IPS-18c (cell line): ENCODE measurements around the gene FOXK1.

Experiments
- H3K4me3 ChIP-seq: 2 replicates; pipeline ENCODE4 v1.7.0; 2013; ENCODE audit warnings: low read depth, mild to moderate bottlenecking, low read length, moderate library complexity; ENCODE audit not compliant: insufficient read depth
- H3K9me3 ChIP-seq: one replicate; pipeline ENCODE4 v1.6.1; 2013; ENCODE audit warnings: mild to moderate bottlenecking, low read length, moderate library complexity; ENCODE audit not compliant: control insufficient read depth, insufficient read depth

The FOXK1 gene

DNA sequence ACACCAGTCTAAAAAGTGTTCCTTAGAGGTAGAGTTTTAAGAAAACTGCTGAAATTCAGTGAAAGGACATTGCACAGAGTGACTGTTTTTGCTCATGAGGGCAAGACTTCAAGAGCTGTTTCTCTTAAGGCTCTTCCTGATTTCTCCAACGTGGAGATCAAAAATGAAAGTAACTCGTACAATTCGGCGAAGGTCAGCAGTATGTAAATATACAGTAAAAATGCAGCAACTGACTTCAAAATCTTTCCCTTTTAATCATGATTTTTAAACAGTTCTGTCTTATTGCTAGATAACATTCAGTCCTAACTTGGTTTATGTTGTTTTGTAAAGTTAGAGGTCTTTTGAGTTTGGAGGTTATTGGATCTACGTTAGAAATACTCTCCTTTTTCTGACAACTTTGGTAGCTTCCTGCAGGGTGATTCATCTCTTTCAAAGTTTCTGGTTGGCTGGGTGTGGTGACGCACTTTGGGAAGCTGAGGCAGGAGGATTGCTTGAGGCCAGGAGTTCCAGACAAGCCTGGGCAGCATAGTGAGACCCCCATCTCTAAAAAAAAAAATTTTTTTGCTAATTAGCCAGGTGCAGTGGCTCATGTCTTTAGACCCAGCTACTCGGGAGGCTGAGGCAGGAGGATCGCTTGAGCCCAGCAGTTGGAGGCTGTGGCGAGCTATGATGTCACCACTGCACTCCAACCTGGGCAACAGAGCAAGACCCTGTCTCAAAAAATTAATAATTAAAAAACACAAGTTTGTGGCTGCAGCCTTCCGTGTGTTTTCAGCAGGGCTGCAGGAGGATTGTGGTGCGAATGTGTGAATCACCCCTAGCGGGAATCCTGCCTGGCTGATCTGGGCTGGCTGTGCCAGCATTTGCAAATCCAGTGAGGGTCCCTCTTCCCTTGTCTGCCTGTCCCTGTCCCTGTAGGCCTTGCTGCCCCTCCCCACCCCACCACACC lies 64.2 kb downstream of the FOXK1 start:
- Histone ChIP-seq H3K9me3 (peaks cover 2% of the 10 kb centered on the region), H3K4me3 (no peak overlapping the region)

GRCh38 chr7:4747013-4747412 lies 64.9 kb downstream of the FOXK1 start:
- Histone ChIP-seq H3K9me3 (peaks cover 2% of the 10 kb centered on the region), H3K4me3 (no peak overlapping the region)

DNA sequence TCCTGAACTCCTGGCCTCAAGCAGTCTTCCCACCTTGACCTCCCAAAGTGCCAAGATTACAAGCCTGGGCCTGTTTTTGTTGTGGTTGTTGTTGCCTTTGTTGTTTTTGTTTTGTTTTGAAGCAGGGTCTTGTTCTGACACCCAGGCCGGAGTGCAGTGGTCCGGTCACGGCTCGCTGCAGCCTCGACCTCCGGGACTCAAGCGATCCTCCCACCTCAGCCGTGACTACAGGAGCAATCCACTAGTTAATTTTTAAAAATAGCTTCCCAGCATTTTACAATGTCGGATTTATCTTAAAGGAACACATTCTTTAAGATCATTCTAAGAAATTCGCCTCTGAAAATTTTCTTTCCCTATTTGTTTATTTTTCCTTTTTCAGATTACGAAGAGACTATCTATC lies 65.7 kb downstream of the FOXK1 start:
- Histone ChIP-seq H3K9me3 (peaks cover 2% of the 10 kb centered on the region), H3K4me3 (no peak overlapping the region)

DNA sequence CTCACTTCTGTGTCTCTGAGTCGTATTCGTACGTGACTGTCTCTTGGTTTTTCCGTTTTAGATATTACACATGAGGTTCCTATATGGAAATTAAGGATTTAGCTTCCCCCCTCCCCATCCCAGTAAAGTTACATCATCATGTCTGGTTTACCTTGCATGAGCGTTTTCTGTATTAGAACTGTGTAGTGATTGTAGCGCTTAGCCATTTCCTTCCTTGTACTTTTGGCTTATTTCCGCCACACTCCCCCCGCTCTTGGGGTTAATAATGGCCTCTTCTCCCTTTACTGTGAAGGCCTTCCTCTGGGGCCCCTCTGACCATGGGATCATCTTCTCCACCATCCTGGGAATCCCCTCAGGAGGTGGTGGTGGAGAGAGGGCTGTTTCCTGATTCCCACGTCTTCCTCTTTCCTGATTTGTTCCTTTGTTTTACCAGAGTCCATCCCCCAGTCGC lies 66.2 kb downstream of the FOXK1 start:
- H3K4me3 ChIP-seq, result no peak overlapping the region
- peaks cover 2% of the 10 kb centered on the region for H3K9me3 ChIP-seq

DNA sequence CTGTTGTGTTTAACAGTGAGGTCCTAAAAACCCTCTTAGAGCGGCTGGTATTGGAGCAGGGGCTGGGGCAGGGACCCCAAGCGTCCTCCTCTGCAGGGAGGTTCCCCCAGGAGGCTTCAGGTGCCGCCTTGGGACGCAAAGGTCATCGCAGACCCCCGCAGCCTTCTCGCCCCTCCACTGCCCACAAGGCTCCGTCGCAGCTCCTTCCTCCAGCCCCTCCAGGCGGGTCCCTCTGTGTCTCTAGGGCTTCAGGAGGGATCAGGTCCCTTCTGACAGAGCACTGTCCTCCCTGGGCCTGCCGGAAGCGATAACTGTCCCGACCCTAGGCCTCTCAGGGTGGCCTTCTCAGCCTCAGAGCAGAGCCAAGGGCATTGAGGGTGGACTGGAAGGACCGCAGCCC lies 67.3 kb downstream of the FOXK1 start:
- Histone ChIP-seq H3K9me3 (peaks cover 2% of the 10 kb centered on the region), H3K4me3 (no peak overlapping the region)

- Histone ChIP-seq H3K9me3 (peaks cover 2% of the 10 kb centered on the region), H3K4me3 (no peak overlapping the region)
These were observed 67.7 kb downstream of the FOXK1 start for GRCh38 chr7:4749798-4750197.

DNA sequence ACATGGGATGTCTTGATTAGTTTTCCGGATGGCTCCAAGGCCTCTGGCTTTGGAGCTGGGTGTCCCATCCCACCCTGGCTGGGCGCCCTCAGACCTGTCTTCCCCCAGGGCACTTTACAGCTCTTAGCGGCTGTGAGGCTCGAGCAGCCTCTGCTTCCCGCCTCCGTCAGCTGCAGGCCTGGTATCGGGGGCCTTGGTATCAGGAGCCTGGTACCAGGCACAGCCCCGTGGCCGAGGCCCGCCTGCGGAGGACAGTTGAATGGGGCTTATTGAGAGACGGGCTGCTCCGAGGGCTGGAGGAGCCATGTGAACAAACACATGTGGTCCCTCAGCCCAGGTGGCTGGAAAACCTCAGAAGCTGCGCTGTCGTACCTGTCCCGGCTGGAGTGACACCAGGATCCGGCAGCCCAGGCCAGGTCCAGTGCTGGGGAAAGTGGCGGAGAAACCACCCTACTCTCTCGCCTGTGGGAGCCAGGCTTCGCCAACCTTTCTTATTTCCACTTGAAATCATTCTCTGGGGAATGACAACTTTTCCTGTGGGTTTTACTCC lies 69.4 kb downstream of the FOXK1 start:
- no peak overlapping the region for H3K4me3 ChIP-seq
- peaks cover 2% of the 10 kb centered on the region for H3K9me3 ChIP-seq

DNA sequence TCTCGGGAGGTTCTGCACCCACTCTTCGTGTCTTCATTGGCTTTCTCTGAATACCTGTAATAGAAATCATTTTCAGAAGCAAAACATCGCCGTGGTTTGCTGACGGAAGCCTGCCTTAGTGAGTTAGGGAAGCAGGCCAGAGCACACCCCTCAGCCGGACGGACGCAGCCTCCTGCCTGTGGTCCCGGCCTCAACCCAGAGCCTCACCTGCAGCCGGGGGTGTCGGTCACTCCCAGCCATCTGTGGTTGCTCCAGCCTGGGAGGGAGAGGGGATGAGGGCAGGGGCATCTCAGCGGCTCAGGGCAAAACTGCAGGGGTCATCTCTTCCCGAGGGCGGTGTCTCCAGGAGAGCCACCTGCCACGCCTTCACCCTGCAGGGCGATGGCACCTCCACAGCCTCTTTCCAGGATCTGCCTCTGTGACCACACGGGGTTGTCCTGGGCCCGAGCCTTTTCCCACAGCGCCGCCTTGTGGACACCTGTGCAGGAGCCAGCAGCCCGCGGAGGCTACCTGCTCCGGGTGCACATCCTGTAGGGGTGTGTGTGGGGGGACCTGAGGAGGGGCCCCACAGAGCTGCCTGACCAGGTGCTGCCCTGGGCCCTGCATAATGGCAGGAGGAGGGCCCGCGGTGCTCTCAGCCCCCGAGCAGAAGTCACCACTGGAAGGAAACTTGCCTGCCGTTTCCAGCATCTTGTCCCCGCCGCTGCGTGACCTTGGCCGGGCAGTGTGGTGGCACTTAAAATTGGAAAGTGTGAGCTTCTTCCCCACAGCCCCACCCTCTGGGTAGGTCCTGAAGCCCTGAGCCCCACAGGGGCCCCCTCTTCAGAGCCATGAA lies 71.7 kb downstream of the FOXK1 start:
- no peaks in the 10 kb centered on the region for H3K9me3 ChIP-seq
- no peak overlapping the region for H3K4me3 ChIP-seq

DNA sequence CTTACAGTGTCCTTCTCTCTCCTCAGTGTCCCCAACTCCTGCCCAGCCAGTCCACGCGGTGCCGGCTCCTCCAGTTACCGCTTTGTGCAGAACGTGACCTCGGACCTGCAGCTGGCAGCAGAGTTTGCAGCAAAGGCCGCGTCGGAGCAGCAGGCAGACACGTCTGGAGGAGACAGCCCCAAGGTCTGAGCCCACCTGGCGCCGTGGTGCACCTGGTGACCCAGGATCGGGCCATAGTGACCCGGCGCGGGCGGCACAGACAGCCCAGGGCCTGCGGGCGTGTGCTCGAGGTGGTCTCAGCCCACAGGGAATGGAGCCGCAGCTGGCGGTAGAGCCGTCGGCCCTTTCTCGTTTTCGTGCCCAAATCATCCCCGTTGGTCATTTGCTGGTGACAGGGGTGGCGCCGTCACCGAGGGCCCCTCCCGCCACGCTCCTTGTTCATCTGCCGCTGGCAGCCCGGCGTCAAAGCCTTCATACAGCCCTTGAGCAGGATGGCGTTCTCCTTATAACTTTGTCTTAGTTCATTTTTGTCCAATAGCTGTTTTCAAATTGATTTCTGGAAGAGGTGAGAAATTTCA lies 72.4 kb downstream of the FOXK1 start:
- H3K4me3 ChIP-seq, result no peak overlapping the region
- no peaks in the 10 kb centered on the region for H3K9me3 ChIP-seq

DNA sequence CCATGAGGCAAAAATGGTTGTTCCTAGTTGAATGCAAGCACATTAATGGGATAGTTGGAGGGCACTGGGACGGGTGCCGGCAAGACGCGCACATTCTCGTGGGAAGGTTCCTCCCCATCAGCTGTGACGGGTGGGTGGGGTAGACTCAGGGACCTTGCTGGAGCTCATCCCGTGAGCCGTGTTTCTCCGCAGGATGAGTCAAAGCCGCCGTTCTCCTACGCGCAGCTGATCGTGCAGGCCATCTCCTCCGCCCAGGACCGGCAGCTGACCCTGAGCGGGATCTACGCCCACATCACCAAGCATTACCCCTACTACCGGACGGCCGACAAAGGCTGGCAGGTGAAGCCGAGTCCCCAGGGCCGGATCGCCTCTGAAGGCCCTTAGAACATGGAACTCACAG lies 73.0 kb downstream of the FOXK1 start:
- H3K4me3 ChIP-seq, result no peak overlapping the region
- H3K9me3 ChIP-seq, result no peaks in the 10 kb centered on the region

DNA sequence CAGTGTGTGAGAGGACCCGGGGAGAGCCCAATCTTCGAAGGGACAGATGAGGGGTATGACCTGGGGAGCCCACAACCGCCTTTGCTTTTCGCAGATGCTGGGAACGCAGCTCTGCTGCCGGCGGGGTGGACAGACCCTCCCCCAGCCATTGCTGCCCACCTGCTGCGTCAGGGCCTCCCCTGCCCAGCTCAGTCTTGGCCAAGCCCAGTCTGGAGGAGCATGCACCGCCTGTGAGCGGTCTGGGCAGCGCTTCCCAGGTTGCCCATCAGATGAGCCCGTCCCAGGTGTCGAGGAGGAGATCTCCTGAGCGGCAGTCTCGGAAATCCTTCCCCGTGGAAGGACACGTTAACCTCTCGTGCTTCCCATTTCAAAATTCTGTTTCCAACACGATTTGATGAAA lies 76.0 kb downstream of the FOXK1 start:
- no peak overlapping the region for H3K4me3 ChIP-seq
- no peaks in the 10 kb centered on the region for H3K9me3 ChIP-seq

DNA sequence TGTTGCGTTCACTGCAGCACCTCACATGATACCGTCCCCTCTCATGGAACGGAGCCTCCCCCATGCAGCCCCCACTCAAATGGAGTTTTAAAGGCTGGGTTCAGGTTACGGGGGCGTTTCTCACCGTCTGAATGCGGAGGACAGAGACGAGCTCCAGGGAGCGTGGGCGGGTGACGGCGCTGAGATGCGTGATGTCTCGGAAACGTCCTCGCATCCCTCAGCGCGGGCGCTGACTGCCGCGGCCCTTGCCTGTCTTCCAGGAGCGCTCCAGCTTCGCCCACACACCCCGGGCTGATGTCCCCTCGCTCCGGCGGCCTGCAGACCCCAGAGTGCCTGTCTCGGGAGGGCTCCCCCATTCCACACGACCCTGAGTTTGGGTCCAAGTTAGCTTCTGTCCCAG lies 76.7 kb downstream of the FOXK1 start:
- Histone ChIP-seq H3K9me3 (no peaks in the 10 kb centered on the region), H3K4me3 (no peak overlapping the region)

DNA sequence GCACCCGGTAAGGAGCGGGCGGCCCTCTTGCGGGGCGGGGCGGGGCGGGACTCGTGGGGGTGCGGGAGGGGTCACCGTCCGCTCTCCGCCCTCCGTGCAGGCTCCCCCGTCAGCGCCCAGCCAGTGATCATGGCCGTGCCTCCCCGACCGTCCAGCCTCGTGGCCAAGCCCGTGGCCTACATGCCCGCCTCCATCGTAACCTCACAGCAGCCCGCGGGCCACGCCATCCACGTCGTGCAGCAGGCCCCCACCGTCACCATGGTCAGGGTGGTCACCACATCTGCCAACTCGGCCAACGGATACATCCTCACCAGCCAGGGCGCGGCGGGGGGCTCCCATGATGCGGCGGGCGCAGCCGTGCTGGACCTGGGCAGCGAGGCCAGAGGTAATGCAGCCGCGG lies 77.1 kb downstream of the FOXK1 start:
- no peaks in the 10 kb centered on the region for H3K9me3 ChIP-seq
- no peak overlapping the region for H3K4me3 ChIP-seq

DNA sequence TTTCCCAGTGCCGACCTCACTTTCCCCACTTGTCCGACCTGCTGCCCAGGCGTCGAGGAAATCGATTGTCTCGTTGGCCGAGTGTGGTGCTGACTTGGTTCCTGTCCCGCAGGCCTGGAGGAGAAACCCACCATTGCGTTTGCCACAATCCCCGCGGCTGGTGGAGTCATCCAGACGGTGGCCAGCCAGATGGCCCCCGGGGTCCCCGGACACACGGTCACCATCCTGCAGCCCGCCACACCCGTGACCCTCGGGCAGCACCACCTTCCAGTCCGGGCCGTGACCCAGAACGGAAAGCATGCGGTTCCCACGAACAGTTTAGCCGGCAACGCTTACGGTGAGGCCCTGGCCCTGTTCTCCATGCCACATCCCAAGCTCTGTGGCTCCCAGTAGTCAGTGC lies 78.9 kb downstream of the FOXK1 start:
- no peak overlapping the region for H3K4me3 ChIP-seq
- no peaks in the 10 kb centered on the region for H3K9me3 ChIP-seq

GRCh38 chr7:4762121-4763055 lies 80.3 kb downstream of the FOXK1 start:
- H3K9me3 ChIP-seq, result no peaks in the 10 kb centered on the region
- H3K4me3 ChIP-seq, result no peak overlapping the region

DNA sequence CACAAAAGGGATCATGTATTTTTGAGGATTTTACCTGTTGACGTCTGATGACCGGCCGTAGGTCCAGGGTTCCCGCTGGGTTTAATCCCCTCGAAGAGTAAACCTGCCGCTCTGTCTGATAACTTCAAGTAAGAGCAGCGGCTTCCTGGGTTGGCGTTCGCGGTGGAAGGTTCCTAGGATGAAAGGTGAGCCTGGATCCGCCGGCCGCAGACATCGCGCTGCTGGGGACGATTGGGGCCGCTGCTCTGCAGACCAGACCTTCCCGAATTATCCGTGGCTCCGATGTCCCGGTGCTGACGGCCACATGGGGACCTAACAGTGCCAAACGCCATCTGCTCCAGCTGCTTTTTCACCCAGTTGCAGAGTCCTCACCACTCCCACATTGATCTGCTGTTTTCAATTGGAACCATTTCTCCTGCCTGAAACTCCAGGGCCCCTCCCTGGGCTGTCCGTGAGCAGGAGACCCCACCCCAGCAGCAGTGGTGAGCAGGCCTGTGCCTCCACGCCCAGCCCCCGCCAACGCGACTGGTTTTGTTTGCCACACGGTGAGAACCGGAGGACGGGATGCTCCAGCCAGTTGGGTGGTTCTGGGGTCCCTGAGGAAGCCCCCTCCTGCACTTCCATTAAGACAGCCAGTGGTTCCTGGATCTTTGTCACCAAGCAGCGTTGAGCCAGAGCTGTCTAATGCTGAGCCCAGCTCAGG lies 81.1 kb downstream of the FOXK1 start:
- Histone ChIP-seq H3K4me3 (no peak overlapping the region), H3K9me3 (no peaks in the 10 kb centered on the region)
